ENCODE results near the gene PRPF38A.

Gene PRPF38A

DNA sequence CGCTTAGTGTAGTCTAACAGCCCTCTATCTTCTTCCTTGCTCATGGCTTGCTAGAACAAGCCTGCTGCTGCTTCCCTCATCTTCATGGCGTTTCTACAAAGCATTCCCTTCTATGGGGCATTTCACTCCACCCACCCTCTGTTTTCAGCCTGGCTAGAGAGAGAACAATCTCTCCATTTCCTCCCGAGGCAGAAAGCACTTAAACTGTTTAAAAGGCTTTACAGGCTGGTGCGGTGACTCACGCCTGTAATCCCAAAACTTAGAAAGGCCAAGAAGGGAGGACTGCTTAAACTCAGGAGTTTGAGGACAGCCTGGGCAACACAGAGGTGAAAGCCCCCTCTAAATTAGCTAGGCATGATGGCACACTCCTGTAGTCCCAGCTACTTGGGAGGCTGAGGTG, 17.9 kb upstream of the PRPF38A start:
- in situ Hi-C loops (cut with MboI; ENCODE audit: low pct_unique_long_range_greater_than_20kb, low sequenced_read_pairs) = no loop called here
- DNase-seq = no peak

DNA sequence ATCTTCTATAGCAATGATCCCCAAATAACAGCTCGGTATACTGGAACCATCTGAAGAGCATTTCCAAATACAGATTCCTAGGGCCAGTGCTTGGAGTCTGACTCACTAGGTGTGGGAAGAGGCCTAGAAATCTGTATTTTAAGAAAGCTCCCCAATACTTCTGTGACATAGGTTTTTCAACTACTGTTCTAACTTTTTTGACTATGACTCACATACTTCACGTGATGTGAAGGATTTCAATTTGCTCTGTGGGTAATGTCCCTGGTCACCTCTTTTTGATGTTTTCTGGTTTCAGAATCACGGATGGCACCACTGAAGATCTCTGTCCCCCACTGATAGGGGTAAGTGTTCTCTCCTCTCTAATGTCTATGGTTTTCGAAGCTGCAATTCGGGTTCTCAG, 11.2 kb upstream of the PRPF38A start:
- in situ Hi-C loops (cut with MboI; ENCODE audit: low pct_unique_long_range_greater_than_20kb, low sequenced_read_pairs) = no loop called here
- no peak for DNase-seq

DNA sequence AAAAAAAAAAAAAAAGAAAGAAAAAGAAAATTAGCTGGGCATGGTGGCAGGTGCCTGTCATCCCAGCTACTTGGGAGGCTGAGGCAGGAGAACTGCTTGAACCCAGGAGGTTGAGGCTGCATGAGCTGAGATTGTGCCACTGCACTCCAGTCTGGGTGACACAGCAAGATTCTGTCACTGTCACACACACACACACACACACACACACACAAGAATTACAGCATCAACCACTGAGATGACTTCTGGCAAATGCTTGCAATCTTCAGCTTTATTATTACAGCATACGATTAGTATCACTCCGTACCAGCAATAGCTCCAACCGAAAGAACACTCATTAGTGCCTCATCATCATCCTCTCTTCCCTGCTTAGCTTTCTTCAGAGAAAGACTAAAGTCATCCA, 4.8 kb upstream of the PRPF38A start:
- in situ Hi-C loops (cut with MboI; ENCODE audit: low pct_unique_long_range_greater_than_20kb, low sequenced_read_pairs) = loop anchor here (25.0 kb wide), 1 partner anchor 288 kb away; the partner anchor contains the start of gene COA7
- DNase-seq = no peak

DNA sequence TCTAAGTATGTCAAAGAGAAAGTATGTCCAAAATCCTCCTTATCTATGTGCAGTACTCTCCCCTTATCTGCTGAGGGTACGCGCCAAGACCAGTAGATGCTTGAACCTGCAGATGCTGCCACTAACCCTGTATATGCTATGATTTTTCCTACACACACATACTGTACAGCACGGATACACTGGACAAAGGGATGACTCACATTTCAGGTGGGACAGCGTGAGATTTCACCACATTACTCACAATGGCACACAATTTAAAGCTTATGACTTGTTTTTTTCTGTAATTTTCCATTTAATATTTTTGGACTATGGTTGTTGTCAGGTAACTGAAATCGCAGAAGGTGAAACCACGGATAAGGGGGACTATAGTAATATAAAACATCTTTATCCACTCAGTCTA, 4.3 kb upstream of the PRPF38A start:
- in situ Hi-C loops (cut with MboI; ENCODE audit: low pct_unique_long_range_greater_than_20kb, low sequenced_read_pairs) = loop anchor here (25.0 kb wide), 1 partner anchor 287 kb away; the partner anchor contains the start of gene COA7
- DNase-seq = no peak

DNA sequence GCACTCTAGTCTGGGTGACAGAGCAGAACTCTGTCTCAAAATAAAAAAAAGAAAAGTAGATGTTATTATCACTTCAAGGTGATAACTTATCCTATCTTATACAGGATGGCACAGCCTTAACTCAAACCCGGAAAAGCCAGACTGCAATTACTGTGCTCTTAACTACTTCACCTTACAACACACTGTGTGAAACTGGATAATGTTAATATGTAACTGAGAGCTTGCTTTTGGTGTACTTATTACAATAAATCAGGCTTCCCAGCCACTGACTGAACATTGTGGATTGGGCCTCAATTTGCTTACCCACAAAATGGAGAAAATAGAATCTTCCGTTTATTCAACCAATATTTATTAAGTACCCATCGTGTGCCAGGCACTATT, 1.6 kb upstream of the PRPF38A start:
- DNase-seq = no peak
- in situ Hi-C loops (cut with MboI; ENCODE audit: low pct_unique_long_range_greater_than_20kb, low sequenced_read_pairs) = loop anchor here (25.0 kb wide), 1 partner anchor 284 kb away; the partner anchor contains the start of gene COA7

DNA sequence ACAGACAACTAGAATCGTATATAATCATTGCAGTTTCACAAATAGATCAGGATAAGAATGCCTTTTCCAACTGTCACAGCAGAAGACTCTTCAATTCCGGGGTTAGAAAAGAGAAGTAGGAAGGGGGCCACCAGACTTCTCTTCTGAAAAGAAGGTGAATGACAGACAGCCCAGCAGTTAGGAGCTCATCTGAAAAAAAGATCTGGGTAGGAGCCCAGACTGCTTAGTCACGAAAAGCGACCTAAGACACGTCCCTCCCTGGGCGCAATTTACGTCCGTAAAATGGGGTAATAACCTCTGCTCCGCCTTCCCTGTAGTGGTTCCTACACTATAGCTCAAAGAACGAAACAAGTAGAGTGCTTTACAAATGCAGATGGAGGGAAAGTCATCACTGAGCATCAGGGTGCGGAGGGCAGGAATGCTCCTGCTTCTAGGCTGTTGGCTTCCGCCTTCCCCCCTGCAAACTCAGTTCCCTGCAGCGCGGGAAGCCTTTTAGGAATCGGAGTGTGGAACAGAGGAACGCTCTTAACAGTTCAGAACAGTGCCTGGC, 761 bp upstream of the PRPF38A start:
- peak; percentile 79 for DNase-seq
- in situ Hi-C loops (cut with MboI; ENCODE audit: low pct_unique_long_range_greater_than_20kb, low sequenced_read_pairs) = loop anchor here (25.0 kb wide), 1 partner anchor 284 kb away; the partner anchor contains the start of gene COA7

DNA sequence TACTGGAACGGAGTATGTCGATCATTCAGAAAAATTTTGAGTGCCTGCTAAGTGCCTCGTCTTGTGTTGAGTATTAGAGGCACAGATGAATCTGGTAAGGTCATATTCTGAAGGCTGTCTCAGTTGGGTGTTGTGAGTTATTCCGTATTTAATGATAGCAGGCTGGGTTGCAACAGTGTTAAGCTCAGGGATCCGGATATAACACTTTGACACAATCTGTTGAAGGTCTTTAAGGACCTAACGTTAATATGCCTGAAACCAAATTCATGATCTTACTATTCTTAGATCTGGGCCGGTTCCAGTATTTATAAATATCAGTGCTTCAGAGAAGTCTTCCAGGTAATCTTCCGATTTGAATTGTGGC, 555 bp downstream of the PRPF38A start:
- no peak for DNase-seq
- in situ Hi-C loops (cut with MboI; ENCODE audit: low pct_unique_long_range_greater_than_20kb, low sequenced_read_pairs) = loop anchor here (25.0 kb wide), 1 partner anchor 282 kb away; the partner anchor contains the start of gene COA7

DNA sequence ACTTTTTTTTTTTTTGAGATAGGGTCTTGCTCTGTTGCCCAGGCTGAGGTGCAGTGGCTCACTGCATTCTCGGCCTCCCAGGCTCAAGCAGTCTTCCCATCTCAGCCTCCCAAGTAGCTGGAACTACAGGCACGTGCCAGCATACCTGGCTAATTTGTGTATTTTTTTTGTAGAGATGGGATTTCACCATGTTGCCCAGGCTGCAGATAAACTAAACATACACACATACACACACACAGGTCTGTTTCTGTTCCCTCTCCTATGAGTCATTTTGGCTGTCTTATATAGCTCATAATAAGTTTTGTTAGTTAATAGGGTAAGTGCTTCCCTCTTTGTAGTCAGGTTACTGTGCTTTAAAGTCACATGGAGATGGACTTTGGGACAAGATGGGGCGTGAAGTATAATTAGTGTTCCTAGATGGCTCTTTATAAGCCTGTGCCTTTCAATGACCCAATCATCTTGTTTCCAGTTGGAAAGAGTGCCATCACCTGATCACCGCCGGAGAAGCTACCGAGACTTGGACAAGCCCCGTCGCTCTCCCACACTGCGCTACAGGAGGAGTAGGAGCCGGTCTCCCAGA, 9.1 kb downstream of the PRPF38A start:
- in situ Hi-C loops (cut with MboI; ENCODE audit: low pct_unique_long_range_greater_than_20kb, low sequenced_read_pairs) = loop anchor here (25.0 kb wide), 1 partner anchor 274 kb away; the partner anchor contains the start of gene COA7
- no peak for DNase-seq

DNA sequence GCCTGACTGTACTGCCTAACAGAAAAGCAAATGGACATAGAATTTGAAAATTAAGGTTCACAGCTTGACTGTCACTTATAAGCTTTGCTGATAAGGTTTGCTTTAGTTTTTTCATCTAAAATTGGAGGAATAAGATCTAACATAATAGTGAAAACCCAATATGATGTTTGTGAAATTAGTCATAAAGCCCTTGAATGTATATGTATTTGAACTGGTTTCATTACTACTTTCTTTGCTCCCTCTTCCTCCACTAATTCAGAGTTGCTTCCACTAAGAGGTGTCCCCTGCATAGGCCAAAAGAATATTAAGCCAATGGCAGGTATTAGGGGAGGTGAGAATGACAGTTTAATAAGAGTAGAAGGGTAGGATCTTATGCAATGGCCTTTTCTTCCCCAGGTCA, 10.5 kb downstream of the PRPF38A start:
- DNase-seq = no peak
- in situ Hi-C loops (cut with MboI; ENCODE audit: low pct_unique_long_range_greater_than_20kb, low sequenced_read_pairs) = loop anchor here (25.0 kb wide), 1 partner anchor 272 kb away; the partner anchor contains the start of gene COA7

DNA sequence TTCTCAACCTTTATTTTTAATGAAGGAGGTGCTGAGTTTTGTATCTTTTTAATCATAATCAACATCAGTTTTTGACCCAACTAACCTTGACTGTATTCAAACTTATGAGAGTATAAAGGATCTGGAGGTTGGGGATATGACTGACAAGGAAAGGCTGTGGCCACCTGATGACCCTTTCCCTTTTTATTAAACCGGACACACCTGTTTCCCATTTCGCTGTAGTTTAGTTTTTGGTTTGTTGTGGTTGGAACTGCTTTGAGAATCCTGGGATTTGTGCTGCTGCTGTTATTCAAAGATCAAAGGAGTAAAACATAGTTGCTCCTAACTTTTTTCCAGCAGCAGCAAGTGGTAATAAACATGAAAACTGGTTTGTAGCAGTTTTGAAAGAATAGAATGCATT, 12.4 kb downstream of the PRPF38A start:
- no peak for DNase-seq
- in situ Hi-C loops (cut with MboI; ENCODE audit: low pct_unique_long_range_greater_than_20kb, low sequenced_read_pairs) = loop anchor here (25.0 kb wide), 1 partner anchor 270 kb away; the partner anchor contains the start of gene COA7

DNA sequence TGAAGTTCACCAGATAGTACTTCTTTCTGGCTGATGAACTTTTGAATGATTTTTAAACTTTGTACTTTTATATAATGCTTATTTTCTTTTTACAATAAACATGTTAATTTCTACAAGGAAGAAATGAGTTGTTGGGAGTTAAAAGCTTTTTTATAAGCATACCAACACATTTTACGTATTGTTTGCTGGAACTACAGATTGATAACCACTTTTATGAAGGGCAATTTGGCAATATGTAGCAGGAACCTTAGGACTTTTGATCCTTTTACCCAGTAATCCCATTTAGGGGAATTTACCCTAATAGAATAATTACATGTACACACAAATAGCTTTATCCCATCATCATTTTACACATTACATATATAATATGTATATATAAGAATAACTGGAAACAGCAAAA, 16.3 kb downstream of the PRPF38A start:
- in situ Hi-C loops (cut with MboI; ENCODE audit: low pct_unique_long_range_greater_than_20kb, low sequenced_read_pairs) = loop anchor here (25.0 kb wide), 1 partner anchor 267 kb away; the partner anchor contains the start of gene COA7
- DNase-seq = no peak

DNA sequence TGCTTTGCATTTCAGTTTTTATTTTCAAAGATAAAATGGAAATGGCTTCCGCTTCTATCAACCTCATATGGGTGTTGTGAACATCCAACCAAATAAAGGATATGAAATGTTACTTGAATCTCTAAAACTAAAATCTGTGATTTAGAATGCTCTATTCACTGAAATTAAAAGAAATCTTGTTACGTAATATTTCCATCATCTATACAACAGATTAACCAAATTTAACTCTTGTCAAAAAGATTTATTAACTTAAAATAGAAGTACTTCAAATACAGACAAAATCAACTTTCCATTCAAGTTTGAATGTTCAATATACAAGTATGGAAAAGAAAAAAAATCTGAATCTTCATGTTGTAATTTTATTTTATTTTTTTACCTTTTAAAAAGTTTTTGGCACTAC, 18.7 kb downstream of the PRPF38A start:
- DNase-seq = no peak
- in situ Hi-C loops (cut with MboI; ENCODE audit: low pct_unique_long_range_greater_than_20kb, low sequenced_read_pairs) = loop anchor here (25.0 kb wide), 1 partner anchor 264 kb away; the partner anchor contains the start of gene COA7

DNA sequence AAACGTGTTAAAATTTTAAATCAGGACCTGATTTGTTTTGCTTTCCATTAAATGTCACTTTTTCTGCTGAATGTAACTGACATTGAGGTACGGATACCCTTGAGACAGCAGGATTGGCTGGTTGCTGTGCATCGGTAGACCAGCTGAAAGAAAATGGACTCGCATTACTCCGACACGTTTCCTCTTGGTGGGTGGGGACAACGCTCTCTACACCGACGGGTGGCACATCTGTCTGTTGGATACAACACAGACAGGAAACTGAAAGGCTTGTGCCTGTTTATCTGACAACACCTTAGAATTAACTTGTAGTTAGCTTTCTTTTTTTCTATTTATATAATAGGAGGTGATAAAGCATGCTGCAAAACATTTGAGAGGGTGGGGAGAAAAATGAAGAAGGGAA, 19.4 kb downstream of the PRPF38A start:
- in situ Hi-C loops (cut with MboI; ENCODE audit: low pct_unique_long_range_greater_than_20kb, low sequenced_read_pairs) = loop anchor here (25.0 kb wide), 1 partner anchor 264 kb away; the partner anchor contains the start of gene COA7
- DNase-seq = peak; percentile 39

DNA sequence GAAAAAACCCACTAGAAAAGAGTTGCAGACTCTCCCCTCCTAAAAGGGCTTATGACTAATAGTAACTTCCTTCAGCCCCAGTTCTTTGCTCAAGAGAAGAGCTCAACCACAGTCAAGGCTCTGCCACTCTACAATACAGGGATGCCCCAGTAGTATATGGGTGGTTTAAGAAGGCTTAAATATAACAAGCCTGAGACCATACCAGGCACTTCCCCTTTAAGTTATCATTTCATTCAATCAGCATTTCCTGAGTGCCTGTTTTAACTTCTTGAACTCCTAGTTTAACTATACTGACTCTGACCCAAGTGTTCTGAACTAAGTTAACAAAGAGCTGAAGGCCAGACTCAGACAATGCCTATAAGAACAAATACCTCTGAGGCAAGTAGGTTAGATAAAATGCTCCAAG, 19.8 kb downstream of the PRPF38A start:
- peak; percentile 76 for DNase-seq
- in situ Hi-C loops (cut with MboI; ENCODE audit: low pct_unique_long_range_greater_than_20kb, low sequenced_read_pairs) = loop anchor here (25.0 kb wide), 1 partner anchor 263 kb away; the partner anchor contains the start of gene COA7

DNA sequence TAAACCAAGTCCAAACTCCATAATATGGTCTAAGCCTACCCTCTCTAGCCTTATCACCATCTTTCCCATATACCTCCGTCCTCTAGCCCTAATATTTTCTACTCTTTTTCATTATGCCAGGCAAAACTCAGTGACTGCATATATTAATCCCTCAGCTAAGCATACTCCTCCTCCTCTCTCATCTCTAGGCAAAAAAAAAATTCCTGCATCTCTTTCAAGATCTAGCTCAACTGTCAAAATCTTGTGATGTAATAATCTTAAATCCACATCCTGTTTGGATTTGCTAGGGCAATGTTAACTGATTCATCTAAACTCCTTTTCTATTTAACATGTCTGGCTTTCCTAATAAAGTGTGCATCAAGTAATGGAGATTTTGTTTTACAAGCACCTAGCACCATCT, 20.4 kb downstream of the PRPF38A start:
- DNase-seq = no peak
- in situ Hi-C loops (cut with MboI; ENCODE audit: low pct_unique_long_range_greater_than_20kb, low sequenced_read_pairs) = loop anchor here (25.0 kb wide), 1 partner anchor 262 kb away; the partner anchor contains the start of gene COA7

DNA sequence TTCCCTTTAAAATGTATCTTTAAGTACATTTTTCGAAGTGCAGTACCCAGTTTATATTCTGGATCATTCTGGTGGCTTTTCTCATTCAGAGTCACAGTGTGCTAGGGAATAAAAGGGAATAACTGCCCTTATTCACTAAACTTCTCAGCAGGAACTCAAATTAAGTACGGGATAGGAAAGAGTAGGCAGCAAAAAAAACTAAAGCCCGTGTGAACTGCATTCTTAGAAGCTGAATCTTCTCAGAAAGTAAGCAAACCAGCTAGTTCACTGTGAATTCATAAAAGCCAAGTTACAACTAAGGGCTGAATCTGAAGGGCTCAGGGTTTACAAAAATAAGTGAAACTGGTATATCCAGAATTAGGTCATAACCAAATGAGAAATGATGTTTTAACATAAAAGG, 22.0 kb downstream of the PRPF38A start:
- in situ Hi-C loops (cut with MboI; ENCODE audit: low pct_unique_long_range_greater_than_20kb, low sequenced_read_pairs) = no loop called here
- DNase-seq = no peak

DNA sequence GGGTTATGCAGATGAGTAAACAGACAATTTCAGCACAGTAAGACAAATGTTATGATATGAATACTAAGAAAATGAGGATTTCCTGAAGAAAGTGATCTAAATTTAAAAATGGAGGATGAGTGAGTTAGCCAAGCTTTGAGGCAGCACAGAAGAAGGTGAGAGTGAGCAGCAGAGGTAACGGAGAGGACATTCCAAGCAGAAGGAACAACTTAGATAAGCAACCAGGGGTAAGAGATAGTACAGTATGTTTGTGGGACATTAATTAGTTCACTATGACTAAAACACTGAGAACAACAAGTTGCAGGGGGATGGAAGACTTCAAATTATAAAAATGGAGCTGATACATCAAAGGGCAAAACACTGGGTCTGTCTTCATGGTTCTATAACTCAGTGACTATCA, 22.8 kb downstream of the PRPF38A start:
- DNase-seq = no peak
- in situ Hi-C loops (cut with MboI; ENCODE audit: low pct_unique_long_range_greater_than_20kb, low sequenced_read_pairs) = no loop called here

DNA sequence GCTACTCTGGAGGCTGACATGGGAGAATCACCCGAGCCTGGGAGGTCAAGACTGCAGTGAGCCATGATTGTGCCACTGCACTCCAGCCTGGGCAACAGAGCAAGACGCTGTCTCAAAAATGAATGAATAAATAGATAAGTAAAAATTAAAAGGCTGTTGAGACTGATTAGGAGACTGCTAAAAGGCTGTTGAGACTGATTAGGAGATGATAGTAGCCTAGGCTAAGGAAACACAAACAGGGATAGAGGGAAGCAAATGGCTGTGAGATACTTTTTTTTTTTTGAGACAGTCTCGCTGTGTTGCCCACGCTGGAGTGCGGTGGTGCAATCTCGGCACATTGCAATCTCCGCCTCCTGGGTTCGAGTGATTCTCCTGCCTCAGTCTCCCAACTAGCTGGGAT, 28.4 kb downstream of the PRPF38A start:
- in situ Hi-C loops (cut with MboI; ENCODE audit: low pct_unique_long_range_greater_than_20kb, low sequenced_read_pairs) = no loop called here
- no peak for DNase-seq

DNA sequence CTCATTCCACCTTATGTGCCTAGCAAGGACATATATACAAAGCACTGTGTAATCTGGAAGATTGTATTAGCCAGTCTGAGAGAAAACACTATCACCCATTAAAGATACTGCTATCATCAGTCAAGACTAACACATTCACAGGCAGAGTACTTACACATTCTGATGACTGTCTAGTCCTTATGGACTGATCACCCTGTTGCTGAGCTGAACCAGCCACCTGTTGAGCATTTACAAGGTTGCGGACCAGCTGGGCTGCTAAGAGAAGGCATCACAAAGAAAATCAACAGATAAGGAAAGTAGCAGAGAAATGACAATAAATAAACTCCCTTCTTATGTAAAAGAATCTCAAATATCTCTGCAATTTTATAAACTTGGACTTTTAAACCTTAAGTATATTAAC, 30.8 kb downstream of the PRPF38A start:
- in situ Hi-C loops (cut with MboI; ENCODE audit: low pct_unique_long_range_greater_than_20kb, low sequenced_read_pairs) = no loop called here
- no peak for DNase-seq

DNA sequence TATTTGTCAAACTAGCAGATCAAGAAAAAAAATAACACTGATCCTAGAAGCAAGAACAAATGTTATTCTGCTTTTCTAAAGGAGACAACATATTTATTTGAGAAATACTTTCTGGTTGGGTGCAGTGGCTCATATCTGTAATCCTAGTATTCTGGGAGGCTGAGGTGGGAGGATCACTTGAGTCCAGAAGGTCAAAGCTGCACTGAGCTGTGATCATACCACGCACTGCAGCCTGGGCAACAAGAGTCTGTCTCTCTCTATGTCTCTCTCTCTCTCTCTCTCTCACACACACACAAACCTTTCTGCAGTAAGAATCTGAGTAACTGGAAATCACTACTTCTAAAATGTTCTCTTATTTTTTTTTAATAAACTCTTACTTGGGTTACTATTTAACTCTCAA, 31.2 kb downstream of the PRPF38A start:
- in situ Hi-C loops (cut with MboI; ENCODE audit: low pct_unique_long_range_greater_than_20kb, low sequenced_read_pairs) = no loop called here
- DNase-seq = no peak

DNA sequence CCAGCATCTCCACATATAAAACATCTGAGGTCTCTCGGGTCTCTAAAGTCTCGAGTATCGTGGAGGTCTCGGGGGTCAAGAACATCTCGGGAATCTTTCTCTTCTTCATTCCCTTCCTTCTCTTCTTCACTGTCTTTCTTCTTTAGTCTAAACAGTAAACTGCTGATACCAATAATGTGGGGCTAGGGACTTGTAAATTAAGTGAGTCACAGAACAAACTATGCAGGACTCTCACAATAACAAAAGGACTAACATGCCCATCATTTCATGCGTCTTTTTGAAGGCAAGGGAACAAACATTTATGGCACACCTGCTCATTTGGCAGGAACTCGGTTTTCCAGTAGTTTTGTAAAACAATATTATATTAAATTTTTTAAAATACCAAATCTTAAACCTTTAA, 32.4 kb downstream of the PRPF38A start:
- in situ Hi-C loops (cut with MboI; ENCODE audit: low pct_unique_long_range_greater_than_20kb, low sequenced_read_pairs) = no loop called here
- no peak for DNase-seq

All from KBM-7 (cell line).